Retinal pigment epithelial cell (primary cell): ENCODE results near the gene OR52B2.
"Not testable (repeated sequence)": the region's sequence is repeated elsewhere in the genome, so short reads cannot be mapped to it uniquely, and the experiment has no call there.

Source experiments
- DNase-seq: peaks from one replicate; pipeline ENCODE4 v3.0.0-alpha.2; 2010; ENCODE audit warnings: low read depth
- H3K4me3 ChIP-seq: 2 replicates; pipeline ENCODE4 v1.5.1; 2011; ENCODE audit warnings: mild to moderate bottlenecking, low read length, control low read depth, moderate library complexity
- TF ChIP-seq, protein P1 (sequence below): conservative IDR thresholded peaks from 2 replicates; pipeline ENCODE4 v1.5.1; 2011; ENCODE audit warnings: low read depth, low read length, control low read depth, inconsistent platforms

OR52B2 gene

DNA sequence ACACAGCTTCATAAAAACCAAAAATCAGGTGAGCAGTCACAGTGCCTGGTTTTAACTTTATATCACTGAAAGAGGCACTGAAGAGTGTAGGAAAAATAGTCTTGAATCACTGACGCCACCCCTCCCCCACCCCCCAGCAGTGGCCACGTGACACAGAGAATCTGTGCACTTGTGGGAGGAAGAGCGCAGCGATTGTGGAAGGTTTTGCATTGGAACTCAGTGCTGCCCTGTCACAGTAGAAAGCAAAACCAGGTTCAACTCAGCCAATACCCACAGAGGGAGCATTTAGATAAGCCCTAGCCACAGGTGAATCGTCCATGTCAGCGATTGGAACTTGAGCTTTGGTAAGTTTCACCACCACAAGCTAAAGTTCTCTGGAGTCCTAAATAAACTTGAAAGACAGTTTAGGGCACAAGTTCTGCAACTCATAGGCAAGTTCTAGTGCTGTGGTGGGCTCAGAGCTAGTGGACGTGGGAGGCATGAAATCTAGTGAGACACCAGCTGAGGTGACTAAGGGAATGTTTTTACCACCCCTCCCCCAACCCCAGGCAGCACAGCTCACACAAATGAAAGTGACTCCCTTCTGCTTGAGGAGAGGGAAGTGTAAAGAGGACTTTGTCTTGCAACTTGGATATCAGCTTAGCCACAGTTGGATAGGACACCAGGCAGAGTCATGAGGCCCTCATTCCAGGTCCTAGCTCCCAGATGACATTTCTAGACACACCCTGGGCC lies 13.3 kb downstream of the OR52B2 start:
- no peak for DNase-seq
- TF ChIP-seq, protein P1, sequence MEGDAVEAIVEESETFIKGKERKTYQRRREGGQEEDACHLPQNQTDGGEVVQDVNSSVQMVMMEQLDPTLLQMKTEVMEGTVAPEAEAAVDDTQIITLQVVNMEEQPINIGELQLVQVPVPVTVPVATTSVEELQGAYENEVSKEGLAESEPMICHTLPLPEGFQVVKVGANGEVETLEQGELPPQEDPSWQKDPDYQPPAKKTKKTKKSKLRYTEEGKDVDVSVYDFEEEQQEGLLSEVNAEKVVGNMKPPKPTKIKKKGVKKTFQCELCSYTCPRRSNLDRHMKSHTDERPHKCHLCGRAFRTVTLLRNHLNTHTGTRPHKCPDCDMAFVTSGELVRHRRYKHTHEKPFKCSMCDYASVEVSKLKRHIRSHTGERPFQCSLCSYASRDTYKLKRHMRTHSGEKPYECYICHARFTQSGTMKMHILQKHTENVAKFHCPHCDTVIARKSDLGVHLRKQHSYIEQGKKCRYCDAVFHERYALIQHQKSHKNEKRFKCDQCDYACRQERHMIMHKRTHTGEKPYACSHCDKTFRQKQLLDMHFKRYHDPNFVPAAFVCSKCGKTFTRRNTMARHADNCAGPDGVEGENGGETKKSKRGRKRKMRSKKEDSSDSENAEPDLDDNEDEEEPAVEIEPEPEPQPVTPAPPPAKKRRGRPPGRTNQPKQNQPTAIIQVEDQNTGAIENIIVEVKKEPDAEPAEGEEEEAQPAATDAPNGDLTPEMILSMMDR, result no peak
- H3K4me3 ChIP-seq, result no peak overlapping the region

DNA sequence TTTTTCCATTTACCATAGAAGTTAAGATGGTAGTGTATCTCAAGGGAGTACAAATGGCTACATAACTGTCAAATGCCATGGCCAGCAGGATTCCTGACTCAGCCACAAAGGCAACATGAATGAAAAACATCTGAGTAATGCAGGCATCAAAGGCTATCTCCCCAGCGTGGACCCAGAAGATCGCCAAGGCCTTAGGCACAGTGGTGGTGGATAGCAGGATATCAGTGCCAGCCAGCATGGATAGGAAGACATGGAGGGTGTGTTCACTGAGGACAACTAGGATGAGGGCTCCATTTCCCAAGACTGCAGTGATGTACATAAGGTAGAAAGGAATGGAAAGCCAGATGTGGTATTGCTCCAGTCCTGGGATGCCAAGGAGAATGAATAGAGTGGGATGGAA lies 18.0 kb downstream of the OR52B2 start:
- H3K4me3 ChIP-seq, result no peak overlapping the region
- TF ChIP-seq, protein P1, result no peak
- DNase-seq, result no peak

DNA sequence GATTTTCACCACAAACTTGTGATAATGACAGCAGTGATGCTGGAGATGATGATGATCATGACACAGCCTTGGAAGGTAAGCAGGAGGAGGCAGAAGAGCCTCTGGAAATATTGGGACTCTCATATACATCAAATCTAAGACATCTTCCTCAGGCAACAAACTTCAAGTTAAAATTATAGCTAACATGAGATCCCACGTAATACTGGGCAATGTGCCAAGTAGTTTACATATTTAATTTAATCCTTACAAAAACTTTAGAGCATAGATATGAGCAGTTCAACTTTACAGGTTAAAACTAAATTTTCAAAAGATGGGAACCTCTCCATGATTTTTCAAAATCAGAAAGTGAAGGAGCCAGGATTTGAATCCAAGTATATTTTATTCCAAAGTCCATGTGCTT lies 19.0 kb downstream of the OR52B2 start:
- TF ChIP-seq, protein P1, result no peak
- H3K4me3 ChIP-seq, result no peak overlapping the region
- no peak for DNase-seq

DNA sequence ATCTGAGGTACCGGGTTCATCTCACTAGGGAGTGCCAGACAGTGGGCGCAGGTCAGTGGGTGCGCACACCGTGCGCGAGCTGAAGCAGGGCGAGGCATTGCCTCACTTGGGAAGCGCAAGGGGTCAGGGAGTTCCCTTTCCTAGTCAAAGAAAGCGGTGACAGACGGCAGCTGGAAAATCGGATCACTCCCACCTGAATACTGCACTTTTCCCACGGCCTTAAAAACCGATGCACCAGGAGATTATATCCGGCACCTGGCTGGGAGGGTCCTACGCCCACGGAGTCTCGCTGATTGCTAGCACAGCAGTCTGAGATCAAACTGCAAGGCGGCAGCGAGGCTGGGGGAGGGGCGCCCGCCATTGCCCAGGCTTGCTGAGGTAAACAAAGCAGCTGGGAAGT lies 26.4 kb downstream of the OR52B2 start:
- not testable (repeated sequence) for H3K4me3 ChIP-seq, DNase-seq

DNA sequence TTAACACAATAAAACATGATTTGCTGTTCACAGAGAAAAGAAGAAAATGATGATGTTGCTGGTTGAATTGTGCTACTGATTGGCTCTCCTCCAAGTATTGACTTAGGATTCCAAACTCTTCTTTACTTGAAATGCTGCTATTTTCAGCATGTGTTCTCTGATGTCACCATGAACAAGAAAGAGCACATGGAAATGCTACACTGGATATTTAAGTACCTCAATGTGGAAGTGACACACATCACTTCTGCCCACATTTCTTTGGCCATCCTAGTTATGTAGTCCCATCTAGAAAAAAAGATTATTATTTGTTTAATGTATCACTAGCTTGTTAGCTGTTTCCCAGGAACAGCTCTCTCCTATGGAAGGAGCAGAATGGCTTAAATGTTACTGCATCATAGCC lies 27.2 kb downstream of the OR52B2 start:
- DNase-seq, result no peak
- no peak overlapping the region for H3K4me3 ChIP-seq
- TF ChIP-seq, protein P1, result no peak

DNA sequence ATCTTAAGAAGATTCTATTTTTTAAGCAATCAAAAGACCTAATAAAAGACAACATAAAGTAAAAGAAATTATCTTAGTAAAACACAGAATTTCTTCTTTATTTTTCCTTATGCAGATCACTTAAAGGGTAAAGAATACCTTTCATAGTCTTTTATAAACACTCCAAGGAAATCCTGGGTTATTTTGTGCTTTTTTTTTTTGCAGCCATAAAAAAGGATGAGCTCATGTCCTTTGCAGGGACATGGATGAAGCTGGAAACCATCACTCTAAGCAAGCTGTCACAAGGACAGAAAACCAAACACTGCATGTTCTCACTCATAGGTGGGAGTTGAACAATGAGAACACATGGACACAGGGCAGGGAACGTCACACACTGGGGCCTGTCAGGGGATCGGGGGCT lies 34.2 kb downstream of the OR52B2 start:
- not testable (repeated sequence) for H3K4me3 ChIP-seq, DNase-seq

DNA sequence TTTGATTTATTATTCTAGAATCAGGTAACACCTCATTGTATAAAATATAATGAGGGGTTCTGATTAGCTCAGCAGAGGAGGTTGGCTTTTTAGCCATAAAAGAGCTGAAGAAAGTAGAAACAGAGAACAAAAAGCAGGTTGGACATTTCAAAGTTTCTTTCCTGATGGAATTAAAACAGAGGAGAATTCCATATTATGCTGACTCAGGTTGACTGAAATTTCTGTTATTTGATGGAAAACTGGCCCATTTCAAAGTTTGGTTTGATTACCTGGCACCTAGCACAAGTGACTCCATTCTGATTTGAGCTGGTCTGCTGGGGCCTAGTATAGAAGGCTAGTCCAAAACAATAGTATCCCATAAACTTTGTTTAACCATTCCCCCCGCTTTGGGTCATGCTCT lies 37.7 kb downstream of the OR52B2 start:
- H3K4me3 ChIP-seq, result no peak overlapping the region
- no peak for DNase-seq
- TF ChIP-seq, protein P1, result no peak

DNA sequence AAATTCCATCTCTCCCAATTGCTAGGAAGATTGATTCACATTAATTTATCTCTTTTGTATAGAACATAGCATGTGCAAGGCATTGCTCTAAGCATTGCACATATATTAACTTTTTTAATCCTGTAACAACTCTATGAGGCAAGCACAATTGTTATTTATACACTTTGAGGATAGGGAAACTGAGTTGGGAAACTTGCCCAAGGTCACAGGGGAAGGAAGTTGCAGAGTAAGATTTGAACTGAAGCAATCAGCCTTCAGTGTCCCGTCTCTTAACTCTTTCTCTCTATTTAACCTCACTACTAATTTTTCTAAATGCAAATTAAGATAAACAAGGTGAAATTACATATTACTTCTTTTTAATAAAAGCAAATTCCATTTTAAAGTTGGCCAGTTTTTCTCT lies 40.5 kb downstream of the OR52B2 start:
- no peak overlapping the region for H3K4me3 ChIP-seq
- TF ChIP-seq, protein P1, result no peak
- no peak for DNase-seq
